GM23248 (cell line): ENCODE data around the gene C16orf95.

Experiments used
- EZH2 ChIP-seq: fragments of 200-600 bp; sonication (generic); IDR thresholded peaks from 2 replicates; pipeline ENCODE4 v1.6.1; 2018; ENCODE audit warnings: antibody characterized with exemption, mild to moderate bottlenecking; ENCODE audit not compliant: insufficient read depth, poor library complexity, severe bottlenecking
- EZH2phosphoT487 ChIP-seq: fragments of 200-600 bp; sonication (generic); IDR thresholded peaks from 2 replicates; pipeline ENCODE4 v1.6.1; 2018; ENCODE audit warnings: antibody characterized with exemption, moderate library complexity, mild to moderate bottlenecking, low read depth; ENCODE audit not compliant: insufficient read depth

DNA sequence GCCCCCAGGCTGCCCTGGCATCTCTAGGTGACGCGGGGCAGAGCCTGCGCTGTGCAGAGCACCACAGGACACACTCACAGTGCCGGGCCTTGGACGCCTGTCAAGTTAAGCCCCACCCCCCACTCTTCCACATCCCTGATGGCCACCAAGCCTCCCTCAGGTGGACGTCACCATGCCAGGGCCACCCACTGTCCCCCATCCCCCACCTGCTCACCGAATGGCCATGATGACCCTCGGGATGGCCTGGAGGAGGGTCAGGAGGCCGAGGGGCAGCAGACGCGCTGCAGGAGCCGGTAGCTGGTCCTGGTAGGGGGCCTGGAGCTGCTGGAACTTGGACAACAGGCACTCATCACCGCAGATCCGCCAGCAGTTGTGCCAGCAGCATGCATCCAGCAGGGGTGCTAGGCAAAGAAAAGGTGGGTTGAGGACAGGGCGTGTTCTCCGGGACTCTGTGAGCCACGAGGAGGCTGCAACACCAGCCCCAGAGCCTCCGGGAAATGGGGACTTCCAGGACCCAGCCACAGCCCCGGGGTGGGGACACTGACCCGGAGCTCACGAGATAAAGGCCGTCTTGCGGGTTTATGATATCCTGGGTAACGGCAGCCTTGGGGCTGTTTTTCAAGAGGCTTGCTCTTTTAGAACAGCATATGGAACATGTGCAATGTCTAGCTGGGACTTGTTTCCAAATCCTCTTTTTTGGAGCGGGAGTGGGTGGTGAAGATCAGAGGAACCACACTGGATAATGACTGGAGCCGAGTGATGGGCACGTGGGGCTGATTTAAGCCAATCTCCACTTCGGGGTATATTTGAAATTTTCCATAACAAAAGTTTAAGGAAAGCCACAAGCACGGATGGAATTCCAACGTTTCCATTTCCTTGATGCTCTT is 11.4 kb downstream of the C16orf95 start:
- TF ChIP-seq EZH2phosphoT487 (no peak), EZH2 (no peak)
